WTC11 (cell line): ENCODE measurements around the gene PTPN21.

Experiments used
- JAZF1 ChIP-seq: fragments of 250-450 bp; sonication (Bioruptor Pico); IDR thresholded peaks from 2 replicates; pipeline ENCODE4 v1.9.0; 2021; ENCODE audit warnings: moderate library complexity, mild to moderate bottlenecking, inconsistent platforms
- RORB ChIP-seq: fragments of 250-450 bp; sonication (Bioruptor Pico); IDR thresholded peaks from 2 replicates; pipeline ENCODE4 v1.9.0; 2021; ENCODE audit warnings: mild to moderate bottlenecking
- SP1 ChIP-seq: sonication (generic); formaldehyde crosslinking; conservative IDR thresholded peaks from 2 replicates; pipeline ENCODE4 v1.8.1; 2022; ENCODE audit warnings: missing genetic modification reagents
- TF ChIP-seq, protein P1 (sequence below): fragments of 200-600 bp; IDR thresholded peaks from 2 replicates; pipeline ENCODE4 v1.8.0; 2022; ENCODE audit warnings: antibody characterized with exemption

DNA sequence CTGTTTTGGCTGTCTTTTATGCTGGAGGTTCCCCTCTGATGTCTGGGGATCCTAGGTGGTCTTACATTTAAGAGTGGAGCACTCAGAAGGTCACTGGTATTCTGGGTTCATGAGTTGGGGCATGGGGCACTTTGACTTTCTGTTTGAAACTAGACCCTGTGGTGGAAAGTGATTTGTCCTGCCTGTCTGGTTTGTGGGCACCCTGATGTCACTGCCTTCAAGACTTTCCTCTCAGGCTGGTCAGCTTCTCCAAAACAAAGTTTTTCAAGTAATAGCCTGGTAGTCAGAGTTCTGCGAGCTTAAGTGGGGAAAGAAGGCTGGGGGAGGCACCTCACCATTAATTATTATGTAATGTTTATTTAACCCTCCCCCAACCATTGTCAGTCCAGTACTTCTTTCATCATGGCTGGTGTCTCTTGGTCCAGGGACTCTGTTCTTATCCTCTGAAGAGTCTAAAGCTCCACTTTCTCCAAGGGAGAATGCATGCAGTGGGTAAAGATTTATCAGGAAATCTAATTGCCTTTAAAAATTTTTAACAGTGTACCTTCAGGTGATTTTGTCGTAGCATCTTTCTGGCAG lies 43.4 kb upstream of the PTPN21 start:
- TF ChIP-seq, protein P1, sequence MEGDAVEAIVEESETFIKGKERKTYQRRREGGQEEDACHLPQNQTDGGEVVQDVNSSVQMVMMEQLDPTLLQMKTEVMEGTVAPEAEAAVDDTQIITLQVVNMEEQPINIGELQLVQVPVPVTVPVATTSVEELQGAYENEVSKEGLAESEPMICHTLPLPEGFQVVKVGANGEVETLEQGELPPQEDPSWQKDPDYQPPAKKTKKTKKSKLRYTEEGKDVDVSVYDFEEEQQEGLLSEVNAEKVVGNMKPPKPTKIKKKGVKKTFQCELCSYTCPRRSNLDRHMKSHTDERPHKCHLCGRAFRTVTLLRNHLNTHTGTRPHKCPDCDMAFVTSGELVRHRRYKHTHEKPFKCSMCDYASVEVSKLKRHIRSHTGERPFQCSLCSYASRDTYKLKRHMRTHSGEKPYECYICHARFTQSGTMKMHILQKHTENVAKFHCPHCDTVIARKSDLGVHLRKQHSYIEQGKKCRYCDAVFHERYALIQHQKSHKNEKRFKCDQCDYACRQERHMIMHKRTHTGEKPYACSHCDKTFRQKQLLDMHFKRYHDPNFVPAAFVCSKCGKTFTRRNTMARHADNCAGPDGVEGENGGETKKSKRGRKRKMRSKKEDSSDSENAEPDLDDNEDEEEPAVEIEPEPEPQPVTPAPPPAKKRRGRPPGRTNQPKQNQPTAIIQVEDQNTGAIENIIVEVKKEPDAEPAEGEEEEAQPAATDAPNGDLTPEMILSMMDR: no peak
- no peak for TF ChIP-seq JAZF1 (CRISPR knock-in tag)
- TF ChIP-seq SP1 (CRISPR knock-in tag): no peak
- TF ChIP-seq RORB (CRISPR knock-in tag): no peak
